Nucleus accumbens (tissue), 56 donors: ENCODE data around the gene NPAS3.

Experiments used
- DNase-seq, 56 donors: peaks; one replicate each; lab custom pipeline; 2025; lab: John Stamatoyannopoulos, UW

NPAS3 gene

DNA sequence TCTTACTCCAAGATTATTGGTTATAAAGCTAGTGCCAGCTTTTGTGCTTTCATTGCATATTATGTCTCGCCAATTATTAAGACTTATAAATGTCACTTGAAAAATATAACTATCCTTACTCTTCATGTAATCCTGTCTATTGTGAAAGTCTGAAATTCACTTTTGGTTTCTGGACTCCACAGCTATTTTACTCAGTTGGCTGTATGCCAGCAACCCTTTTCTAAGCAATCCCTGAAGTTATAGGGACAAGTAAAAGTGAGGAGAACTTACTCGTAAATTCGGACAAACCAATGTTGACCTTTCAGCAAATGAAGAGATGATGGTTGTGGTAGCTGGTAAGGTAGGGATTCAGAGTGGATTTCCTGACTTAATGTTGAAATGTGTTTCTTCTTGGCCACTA, 196.3 kb downstream of the NPAS3 start:
- no peak for DNase-seq

DNA sequence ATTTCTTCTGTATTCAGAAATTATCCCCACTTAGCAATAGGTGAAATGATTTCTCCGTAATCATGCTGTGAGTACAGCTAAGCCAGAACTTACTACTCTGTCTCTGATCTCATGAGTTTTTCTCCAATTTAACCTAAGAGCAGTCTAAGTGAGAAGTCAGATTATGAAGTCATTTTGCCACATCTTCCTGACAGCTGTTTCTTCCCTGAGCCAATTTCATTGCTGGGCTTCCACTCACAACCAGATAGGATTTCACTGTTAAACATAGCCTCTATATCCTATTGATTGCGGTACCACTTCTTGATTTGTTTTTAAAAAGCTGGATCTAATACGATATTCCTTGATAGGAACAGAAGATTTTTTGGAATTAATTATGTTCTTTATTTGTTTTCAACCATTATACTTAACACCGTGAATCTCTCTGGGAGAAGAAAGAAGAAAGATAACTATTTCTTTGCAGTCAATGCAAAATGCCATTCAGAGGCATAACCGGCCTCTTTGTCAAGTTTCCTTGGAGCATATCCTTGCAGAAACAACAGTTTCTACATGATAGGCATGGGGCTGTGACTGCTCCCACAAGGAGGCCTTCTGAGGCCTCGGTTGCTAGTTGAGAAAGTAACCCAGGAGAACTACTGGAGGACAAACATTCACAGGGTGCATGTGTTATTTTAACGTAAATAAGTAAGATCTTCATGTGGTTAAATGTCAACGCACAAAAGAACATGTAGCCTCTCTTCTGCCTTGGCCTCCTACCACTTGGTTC, 212.2 kb downstream of the NPAS3 start:
- DNase-seq = no peak

DNA sequence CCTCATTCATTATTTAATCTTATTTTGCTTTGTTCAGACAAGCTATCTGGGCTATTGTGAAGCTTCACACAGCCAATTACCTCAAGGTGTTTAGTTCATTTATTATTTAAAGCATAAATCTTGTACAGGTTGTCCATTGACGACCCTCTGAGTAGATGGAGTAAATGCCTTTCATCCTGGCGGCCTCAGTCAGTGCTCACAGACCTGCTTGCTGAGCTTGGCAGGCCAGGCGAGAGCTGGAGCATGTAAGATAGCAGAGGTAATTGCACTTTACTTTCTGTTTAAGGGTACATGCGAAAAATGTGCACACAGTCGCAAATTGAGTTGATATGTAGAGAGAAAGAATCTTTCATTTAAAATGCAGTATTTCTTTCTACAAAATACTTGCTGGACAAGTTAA, 224.4 kb downstream of the NPAS3 start:
- DNase-seq = no peak

DNA sequence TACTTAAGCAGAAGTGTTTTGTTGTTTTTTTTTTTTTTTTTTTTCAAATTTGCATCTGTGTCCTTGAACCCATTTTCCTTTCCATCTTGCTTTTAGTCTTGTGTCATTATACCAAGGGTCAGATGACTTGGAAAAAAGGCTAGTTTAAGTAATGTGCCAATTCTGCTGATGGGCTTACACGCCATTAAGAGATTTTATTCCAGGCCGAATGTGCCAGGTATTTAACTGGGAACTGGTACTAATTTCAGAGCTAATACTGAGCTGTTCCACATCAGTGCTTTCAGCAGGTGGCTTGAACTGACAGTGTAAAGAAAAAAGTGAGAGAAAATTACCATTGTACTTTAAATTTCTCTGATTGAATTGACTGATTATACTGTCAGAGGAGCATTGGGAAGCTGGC, 224.9 kb downstream of the NPAS3 start:
- DNase-seq = no peak

DNA sequence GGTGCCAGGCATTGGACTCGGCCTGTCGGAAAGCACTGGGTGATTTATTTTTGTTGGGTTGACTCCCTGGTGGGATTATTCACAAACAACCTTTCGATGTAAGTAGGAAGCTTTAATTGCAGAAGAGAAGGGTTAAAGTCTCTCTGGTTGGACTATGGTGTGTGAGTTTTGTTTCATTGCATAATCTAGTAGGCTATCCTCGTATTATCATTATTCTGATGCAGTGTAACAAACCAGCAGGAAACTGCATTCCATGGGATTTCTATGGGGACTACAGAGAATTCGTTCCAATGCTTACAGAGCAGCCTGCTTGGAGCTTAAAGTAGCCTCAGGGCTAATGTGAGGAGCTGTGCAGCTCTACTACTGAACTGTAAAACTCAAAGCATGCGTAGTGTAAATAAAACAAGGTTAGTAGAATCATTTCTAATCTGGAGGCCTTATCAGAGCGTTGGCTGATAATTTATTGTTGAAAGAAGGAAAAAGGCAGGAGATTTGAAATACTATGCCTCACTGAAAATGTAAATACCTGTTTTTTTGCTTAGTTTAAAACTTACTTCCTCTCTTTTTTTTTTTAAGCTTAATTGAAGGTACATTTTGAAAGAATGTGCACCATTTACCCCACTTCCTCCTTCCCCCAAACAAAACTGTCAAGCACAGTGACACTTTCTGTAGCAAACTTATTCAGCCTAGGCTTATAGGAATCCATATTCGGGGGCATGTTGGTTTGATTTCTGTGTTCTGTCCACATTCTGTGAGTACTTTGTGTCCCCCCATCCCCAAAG, 226.7 kb downstream of the NPAS3 start:
- DNase-seq = peak in 2 of 56 donors; percentile 9 to 20

DNA sequence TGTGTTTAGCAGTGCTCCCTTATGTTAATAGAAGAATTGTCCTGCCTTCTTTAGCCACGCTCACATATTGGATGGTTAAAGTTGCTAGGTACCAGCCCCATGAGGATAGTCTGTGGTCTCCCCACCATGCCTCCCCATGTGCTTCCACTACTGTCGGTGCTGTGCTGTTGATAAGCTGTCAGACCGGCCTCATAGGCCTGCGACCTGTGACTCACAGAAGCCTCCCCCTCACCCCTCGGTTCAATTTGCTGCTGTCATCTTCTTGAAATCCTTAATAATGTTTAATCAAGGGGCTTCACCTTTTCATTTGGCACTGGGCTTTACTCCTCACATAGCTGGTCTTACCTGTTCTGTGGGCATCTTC, 227.2 kb downstream of the NPAS3 start:
- no peak for DNase-seq

DNA sequence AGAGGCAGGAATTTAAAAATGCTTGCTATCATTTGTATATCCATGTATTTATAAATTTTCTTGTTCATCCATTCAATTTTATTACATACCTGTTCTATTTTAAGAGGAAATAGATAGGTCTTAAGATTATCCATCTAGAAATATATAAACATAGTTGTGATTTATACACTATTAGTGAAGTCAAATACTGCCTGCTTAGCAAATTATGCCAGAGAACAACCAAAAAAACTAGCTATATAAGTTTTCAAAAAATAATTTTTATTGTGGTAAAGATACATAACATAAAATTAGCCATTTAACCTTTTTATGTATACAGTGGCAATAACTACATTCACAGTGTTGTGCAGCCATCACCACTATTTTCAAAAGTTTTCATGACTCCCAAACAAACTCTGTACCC, 237.3 kb downstream of the NPAS3 start:
- DNase-seq = no peak

DNA sequence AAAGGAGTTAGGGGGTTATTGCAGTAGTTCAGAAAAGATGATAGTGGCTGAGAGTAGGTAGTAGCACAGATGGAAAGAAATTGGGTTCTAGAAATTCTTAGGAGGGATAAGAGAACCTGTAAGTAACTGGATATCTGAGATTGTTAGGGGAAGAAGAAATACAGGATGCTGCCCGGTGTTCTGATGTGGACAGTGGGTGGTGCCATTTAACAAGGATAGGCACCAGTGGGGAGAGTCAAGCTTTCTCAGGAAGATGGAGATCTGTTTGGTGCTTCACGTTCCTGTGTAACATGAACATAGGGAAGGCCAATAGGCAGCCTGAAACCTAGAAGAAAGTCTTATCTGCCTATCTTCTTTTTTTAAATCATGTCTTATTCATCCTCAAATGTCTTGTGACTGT, 245.9 kb downstream of the NPAS3 start:
- peak in 6 of 56 donors; percentile 3 to 22 (median 6) for DNase-seq

DNA sequence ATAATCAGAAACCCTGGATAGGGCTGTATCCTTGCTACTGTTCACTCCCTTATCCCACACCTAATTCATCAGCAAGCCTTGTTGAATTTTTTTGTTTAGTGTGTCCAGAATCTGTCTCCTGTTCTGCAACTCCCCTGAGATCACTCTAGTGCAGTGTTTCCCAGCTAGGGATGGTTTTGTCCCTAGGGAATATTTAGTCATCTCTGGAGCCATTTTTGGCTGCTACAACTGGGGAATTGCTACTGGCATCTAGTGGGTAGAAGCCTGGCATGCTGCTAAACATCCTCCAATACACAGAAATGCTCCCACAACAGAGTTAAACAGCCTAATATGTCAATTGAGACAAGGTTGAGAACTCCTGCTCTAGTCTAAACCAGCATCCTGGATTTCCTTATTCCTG, 248.0 kb downstream of the NPAS3 start:
- no peak for DNase-seq

DNA sequence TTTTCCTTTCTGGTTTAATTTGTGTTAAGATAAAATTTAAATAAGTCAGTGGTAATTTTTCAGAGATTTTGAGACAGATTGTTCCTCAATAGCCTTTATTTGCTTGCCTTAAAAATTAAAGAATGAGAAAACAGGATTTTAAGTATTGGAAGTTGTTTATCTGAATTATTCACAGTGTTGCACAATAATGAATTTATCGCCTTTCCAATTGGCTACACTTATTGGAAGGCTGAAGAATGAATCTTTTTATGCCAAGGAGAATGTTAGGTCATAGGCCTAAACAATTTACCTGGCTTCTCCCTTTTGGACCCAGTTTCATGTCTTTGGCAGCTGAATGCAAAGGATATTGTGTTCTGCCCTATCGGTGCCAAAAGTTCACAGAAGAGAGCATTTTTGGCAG, 250.2 kb downstream of the NPAS3 start:
- DNase-seq = no peak

DNA sequence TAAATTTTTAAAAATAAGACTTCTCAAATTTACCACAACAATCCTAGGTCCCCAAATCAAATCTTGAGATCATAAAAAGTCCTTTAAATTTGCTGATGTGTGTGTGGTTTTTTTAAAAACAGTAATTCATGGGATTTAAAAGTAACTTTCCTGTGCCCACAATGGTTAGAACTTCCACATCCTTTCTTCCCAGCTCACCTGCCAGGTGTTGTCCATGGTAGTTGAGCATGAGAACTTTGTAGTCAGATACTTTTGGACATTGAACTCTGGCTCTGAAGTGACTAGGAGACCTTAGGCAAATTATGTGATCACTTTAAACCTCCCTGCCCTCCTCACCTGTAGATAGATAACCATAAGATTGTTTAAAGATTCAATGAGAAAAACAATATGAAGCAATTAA, 253.2 kb downstream of the NPAS3 start:
- no peak for DNase-seq

DNA sequence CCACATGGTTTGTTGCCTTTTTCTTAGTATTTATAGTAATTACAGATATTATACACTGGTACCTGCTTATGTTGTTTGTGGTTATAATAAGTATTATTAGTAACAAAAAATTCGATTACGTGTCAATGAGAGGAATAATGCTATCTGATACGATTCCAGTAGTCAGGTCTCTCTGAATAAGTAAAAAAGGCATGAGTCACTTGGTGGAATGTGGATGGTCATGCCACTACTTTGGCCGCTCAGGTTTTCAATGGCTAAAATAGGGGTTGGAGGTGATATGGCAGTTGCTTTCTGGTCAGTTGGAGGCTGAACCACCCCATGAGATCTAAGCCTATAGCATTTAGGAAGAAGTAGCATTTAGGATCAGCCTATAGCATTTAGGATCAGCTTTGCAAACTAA, 255.9 kb downstream of the NPAS3 start:
- no peak for DNase-seq

DNA sequence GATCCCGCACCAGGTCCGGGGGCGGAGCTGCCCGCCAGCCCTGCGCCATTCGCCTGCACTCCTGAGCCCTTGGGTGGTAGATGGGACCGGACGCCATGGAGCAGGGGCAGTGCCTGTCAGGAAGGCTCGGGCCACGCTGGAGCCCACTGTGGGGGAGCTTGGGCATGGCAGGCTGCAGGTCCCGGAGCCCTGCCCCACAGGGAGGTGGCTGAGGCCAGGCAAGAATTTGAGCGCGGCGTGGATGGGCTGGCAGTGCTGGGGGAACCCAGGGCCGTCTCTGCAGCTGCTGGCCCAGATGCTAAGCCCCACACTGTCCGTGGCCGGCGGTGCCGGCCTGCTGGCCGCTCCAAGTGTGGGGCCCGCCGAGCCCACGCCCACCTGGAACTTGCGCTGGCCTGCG, 260.0 kb downstream of the NPAS3 start:
- DNase-seq = no peak

DNA sequence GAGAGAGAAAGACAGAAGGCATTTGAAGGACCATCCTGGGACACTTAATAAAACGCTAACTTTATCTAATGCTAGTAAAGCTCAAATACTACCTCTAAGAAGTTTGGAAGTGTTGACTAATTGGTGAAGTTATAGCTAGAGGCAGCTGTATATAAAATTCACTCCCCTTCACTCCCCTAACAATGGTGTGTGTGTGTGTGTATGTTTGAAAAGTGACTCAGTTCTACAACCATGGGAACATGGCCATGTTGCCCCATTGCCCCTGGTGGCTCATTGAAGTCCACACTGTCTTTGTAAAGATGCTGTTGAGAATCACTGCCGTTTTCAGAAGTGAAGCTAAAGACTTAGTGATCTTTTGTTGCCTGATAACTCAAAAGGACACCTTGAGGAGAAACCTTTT, 262.4 kb downstream of the NPAS3 start:
- DNase-seq = no peak

DNA sequence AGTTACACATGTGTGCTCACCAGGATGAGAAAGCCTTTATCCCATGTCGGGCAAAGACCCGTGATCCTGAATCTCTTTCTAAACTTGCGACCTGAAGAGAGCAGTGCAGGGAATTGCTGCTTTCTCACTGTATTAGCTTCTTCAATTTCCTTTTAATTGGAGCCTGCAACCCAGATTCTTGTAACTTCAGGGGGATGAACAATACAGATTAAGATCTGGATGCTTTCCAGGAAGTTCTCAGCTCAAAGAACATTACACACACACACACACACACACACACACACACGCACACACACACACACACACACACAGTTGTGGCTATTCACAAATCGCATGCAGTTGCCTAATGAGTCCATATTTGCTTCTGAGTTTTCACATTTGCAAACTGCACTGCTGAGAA, 268.3 kb downstream of the NPAS3 start:
- DNase-seq = no peak

DNA sequence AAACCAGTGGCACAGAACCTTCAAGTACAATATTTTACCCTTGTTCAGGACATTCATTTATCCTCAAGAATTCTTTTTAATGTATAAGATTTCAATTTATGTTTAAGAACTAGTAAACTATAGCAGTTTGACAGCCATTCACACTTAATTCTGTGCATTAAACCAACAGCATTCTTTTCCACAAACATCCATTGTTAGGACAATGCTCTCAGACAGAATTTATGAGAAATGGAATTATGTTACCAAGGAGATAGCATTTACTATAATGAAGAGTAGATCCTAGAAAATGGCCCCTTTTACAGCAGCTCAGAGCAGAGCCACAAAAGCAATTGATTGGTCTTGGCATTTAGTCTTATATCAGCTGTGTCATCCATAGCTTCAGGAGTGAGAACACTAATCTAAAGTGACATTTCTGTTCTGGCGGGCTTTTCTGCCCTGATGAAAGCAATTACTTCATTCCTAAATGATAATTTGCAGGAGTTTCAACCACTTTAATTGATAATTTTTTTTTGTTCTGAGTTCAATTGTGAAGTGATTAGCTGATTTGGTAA, 268.9 kb downstream of the NPAS3 start:
- no peak for DNase-seq

DNA sequence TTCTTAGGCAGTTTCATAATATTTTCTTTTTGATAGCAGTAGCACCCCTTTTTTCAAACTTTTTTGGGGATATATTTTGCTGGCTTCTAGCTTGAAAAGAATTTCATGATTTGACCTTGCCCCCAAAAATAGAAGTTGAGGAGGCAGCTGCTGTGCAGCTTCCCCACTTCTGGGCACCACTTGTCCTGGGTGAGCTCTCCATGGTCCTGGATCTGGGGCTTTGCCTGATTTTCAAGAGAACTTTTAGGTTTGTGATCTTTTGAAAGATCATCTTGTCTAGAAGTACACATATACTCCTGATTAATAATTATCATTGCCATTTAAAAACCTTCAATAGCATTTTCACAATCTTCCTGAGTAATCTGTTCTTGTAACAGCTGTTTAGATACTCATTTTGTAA, 271.6 kb downstream of the NPAS3 start:
- DNase-seq = no peak

DNA sequence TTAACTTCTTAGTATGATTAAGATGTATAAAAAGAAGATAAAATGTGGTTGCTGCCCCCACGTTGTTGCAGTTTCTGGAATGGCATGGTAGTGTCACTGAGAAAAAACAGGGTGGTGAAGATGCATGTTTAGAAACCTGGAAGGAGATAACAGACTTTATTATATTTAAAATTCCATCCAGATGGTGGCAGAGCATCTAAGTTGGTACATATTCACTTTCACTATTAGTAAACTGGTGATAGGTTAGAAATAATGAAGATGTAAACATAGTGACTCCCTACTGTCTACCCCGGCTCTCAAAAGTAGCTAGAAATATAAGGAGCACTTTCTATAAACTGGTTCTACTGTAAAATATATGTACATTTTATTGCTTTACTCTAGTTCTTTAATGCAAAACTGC, 279.3 kb downstream of the NPAS3 start:
- DNase-seq = no peak

DNA sequence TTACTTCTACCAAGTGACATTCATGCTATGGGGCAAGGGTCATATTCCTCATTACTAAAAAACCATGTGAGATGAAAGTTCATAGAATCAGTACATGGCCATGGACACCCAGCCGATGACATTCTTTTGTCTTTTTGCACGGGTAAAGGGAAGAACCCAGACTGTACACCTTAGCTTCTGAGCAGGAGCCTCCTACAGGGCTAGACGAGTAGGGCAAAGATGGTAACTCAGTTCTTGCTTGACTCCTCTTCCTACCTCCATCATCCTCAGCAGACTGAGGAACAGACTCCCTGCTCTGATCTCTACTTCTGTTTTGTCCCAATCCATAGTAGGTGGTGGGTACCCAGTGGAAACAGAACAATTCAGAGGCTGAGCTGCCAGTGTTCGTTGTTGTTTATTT, 281.3 kb downstream of the NPAS3 start:
- DNase-seq = no peak

DNA sequence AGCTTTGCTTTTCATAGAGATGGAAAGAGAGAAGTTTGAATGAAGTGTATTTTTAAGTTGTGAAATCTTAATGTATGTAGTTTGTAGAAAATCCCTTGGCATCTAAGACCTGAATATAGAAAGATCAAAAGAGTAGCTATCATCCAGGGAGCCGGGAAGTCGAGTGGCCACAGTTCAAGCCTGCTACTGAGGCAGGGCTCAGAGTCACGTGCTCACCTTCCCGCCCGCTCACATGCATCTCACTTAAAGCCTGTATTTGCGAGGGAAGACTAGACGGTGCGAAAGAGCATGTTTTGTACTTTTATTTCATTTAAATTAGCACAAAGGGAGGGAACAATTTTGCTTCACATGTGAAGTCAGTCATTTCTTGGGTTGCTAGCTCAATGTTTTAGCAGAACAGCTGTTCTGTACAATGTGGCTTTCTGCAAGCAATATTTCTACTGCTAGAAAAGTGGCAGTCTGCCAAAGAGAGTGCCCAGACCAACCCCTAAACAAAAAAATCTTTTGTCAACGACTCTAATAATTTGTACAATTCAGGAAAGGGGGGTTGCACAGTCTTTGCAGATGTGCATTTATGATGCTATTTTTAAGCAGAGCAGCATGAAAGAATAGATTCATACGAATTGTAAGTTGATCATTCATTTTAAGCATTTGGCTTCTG, 290.7 kb downstream of the NPAS3 start:
- DNase-seq = peak in 46 of 56 donors; percentile 2 to 80 (median 48)

DNA sequence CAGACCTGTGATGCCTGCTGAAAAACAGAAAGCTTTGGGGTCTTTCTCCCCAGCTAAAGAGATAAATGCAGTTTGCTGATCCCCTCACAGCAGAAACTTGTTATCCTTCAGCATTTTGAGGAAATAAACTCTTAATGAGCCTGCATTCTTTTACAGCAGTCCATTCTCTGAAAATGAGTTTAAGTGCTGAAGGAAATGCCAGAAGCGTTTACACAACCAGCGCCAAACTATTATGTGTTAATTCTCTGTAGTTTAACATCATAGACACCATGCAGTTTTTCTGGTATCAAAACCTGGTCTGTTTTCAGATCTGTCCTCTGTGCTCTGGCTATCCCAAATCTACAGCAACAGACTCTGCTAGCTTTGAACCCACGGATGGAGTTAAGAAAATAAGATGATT, 291.3 kb downstream of the NPAS3 start:
- no peak for DNase-seq
